GM12892 (cell line): Measurements from ENCODE around the gene NINL.

ENCODE experiments used
- DNase-seq: peaks from one replicate; pipeline ENCODE4 v3.0.0; 2011; ENCODE audit not compliant: insufficient read length
- FAIRE-seq: peaks from 2 replicates; lab custom pipeline; 2011; peaks lifted over from hg19 to GRCh38; lab: Jason Lieb, UNC
- POLR2A ChIP-seq: IDR thresholded peaks from 2 replicates; pipeline ENCODE4 v1.6.1; 2011; ENCODE audit warnings: low read depth, low read length, control low read depth
- POLR2AphosphoS5 ChIP-seq: IDR thresholded peaks from 2 replicates; pipeline ENCODE4 v1.6.1; 2011; ENCODE audit warnings: low read depth, low read length, control low read depth
- TAF1 ChIP-seq: IDR thresholded peaks from 2 replicates; pipeline ENCODE4 v1.6.1; 2011; ENCODE audit warnings: low read depth, mild to moderate bottlenecking, control low read depth, low read length, borderline replicate concordance

Gene NINL

GRCh38 chr20:25535762-25536161, 49.6 kb downstream of the NINL start:
- DNase-seq (no peak), FAIRE-seq (no peak)
- TF ChIP-seq TAF1 (no peak), POLR2AphosphoS5 (no peak), POLR2A (no peak)

GRCh38 chr20:25534845-25535244, 50.5 kb downstream of the NINL start:
- no peak for TF ChIP-seq POLR2AphosphoS5
- TF ChIP-seq POLR2A, result no peak
- TF ChIP-seq TAF1, result no peak
- DNase-seq (no peak), FAIRE-seq (no peak)

GRCh38 chr20:25533920-25534700, 51.2 kb downstream of the NINL start:
- TF ChIP-seq TAF1 (no peak), POLR2AphosphoS5 (no peak), POLR2A (no peak)
- FAIRE-seq (no peak), DNase-seq (no peak)

- FAIRE-seq, result no peak
- DNase-seq, result no peak
- TF ChIP-seq TAF1 (no peak), POLR2AphosphoS5 (no peak), POLR2A (no peak)
Observed at GRCh38 chr20:25532971-25533391, 52.4 kb downstream of the NINL start.

GRCh38 chr20:25532015-25532751, 53.1 kb downstream of the NINL start:
- TF ChIP-seq POLR2A, result no peak
- TF ChIP-seq TAF1, result no peak
- no peak for TF ChIP-seq POLR2AphosphoS5
- FAIRE-seq (no peak), DNase-seq (no peak)

- FAIRE-seq (no peak), DNase-seq (no peak)
- TF ChIP-seq POLR2AphosphoS5, result no peak
- no peak for TF ChIP-seq POLR2A
- TF ChIP-seq TAF1, result no peak
Observed at GRCh38 chr20:25529295-25529951, 55.9 kb downstream of the NINL start.

- TF ChIP-seq POLR2A, result no peak
- TF ChIP-seq POLR2AphosphoS5, result no peak
- no peak for TF ChIP-seq TAF1
- FAIRE-seq (no peak), DNase-seq (no peak)
Observed at GRCh38 chr20:25527949-25528348, 57.4 kb downstream of the NINL start.

- FAIRE-seq (no peak), DNase-seq (no peak)
- TF ChIP-seq TAF1, result no peak
Observed at GRCh38 chr20:25526446-25526845, 58.9 kb downstream of the NINL start.

- FAIRE-seq (no peak), DNase-seq (no peak)
- no peak for TF ChIP-seq TAF1
- TF ChIP-seq POLR2A, result no peak
- no peak for TF ChIP-seq POLR2AphosphoS5
Observed at GRCh38 chr20:25525867-25526266, 59.5 kb downstream of the NINL start.

- no peak for DNase-seq
- FAIRE-seq, result no peak
- no peak for TF ChIP-seq POLR2AphosphoS5
- no peak for TF ChIP-seq POLR2A
- TF ChIP-seq TAF1, result no peak
Observed at GRCh38 chr20:25525295-25525694, 60.0 kb downstream of the NINL start.

- FAIRE-seq (no peak), DNase-seq (no peak)
- TF ChIP-seq POLR2A, result no peak
- no peak for TF ChIP-seq POLR2AphosphoS5
- no peak for TF ChIP-seq TAF1
Observed at GRCh38 chr20:25521382-25521781, 63.9 kb downstream of the NINL start.
